Right atrium auricular region (tissue), 2 donors: Measurements from ENCODE around the gene GABBR2. TPM values are rescaled to one million over a fixed set of nuclear protein-coding genes. Genes with fewer than 3 reads are reported as not detected.

Experiments used
- DNase-seq: peaks from one replicate; pipeline ENCODE4 v3.0.0-alpha.2; 2019; ENCODE audit warnings: low spot score
- H3K27ac ChIP-seq, 2 donors: fragments of 200-600 bp; sonication (generic); 1 replicate in 1 of 2; 2 replicates in 1 of 2; pipeline ENCODE4 v1.5.1; 2016 to 2019
- H3K27me3 ChIP-seq, 2 donors: fragments of 200-600 bp; sonication (generic); one replicate each; pipeline versions ENCODE4 v1.5.1 to v1.6.0; 2017 to 2019
- H3K36me3 ChIP-seq: fragments of 200-600 bp; sonication (generic); one replicate; pipeline ENCODE4 v1.5.1; 2016
- H3K4me1 ChIP-seq, 2 donors: fragments of 200-600 bp; sonication (generic); one replicate each; pipeline versions ENCODE4 v1.5.1 to v1.6.0; 2017 to 2019
- H3K4me3 ChIP-seq, 2 donors: fragments of 200-600 bp; sonication (generic); 1 replicate in 1 of 2; 2 replicates in 1 of 2; pipeline ENCODE4 v1.5.1; 2017 to 2019; ENCODE audit warnings: mild to moderate bottlenecking in 1 of 2, moderate library complexity in 1 of 2
- H3K9me3 ChIP-seq, 2 donors: fragments of 200-600 bp; sonication (generic); one replicate each; pipeline ENCODE4 v1.5.1; 2019
- total RNA-seq, 2 donors: library from RNA; depleted of rRNA; stranded (reverse); fragments of >200 nt; gene quantifications; one replicate each; pipeline ENCODE4 v1.1.0, GENCODE V29; 2016
- TF ChIP-seq, protein P1 (sequence below), 2 donors: fragments of 200-600 bp; sonication (generic); IDR thresholded peaks; one replicate each; pipeline ENCODE4 v1.5.1; 2019; ENCODE audit warnings: antibody characterized with exemption in 2 of 2

The GABBR2 gene
- total RNA-seq, 2 donors from 2014 or later = 0.22 TPM; not detected in 1

DNA sequence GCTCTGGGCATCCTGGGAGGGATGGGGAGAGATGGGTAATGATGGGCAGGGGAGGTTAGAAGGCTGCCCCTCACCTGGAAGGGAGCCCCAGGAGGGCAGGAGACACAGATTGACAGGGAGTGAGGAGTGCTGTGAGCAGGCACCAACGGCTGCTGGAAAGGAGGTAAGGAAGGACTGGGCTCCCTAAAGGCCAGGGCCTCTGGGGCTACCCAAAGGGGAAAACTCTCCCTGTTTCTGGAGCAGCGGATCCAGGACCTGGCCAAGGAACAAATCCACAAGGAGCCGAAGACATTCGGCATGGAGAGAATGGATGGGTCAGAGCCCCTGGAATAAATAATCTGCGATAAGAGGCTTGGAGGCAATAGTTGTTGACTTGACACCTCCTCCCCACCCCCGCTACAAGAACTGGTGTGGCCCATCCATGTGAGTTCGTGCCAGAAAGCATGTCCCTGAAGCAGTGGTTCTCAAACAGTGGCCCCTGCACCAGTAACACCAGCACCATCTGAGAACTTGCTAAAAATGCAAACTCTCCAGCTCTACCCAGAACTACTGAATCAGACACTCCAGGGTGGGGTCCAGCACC is 208.3 kb downstream of the GABBR2 start:
- H3K4me3 ChIP-seq = no peak overlapping the region
- H3K4me1 ChIP-seq = no peaks in the 10 kb centered on the region
- H3K36me3 ChIP-seq = no peaks in the 10 kb centered on the region
- no peaks in the 10 kb centered on the region for H3K27me3 ChIP-seq
- DNase-seq = no peak
- TF ChIP-seq, protein P1, sequence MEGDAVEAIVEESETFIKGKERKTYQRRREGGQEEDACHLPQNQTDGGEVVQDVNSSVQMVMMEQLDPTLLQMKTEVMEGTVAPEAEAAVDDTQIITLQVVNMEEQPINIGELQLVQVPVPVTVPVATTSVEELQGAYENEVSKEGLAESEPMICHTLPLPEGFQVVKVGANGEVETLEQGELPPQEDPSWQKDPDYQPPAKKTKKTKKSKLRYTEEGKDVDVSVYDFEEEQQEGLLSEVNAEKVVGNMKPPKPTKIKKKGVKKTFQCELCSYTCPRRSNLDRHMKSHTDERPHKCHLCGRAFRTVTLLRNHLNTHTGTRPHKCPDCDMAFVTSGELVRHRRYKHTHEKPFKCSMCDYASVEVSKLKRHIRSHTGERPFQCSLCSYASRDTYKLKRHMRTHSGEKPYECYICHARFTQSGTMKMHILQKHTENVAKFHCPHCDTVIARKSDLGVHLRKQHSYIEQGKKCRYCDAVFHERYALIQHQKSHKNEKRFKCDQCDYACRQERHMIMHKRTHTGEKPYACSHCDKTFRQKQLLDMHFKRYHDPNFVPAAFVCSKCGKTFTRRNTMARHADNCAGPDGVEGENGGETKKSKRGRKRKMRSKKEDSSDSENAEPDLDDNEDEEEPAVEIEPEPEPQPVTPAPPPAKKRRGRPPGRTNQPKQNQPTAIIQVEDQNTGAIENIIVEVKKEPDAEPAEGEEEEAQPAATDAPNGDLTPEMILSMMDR (IDR thresholded peaks at IDR 0.05) = no peak
- H3K27ac ChIP-seq = no peak overlapping the region
- no peaks in the 10 kb centered on the region for H3K9me3 ChIP-seq

DNA sequence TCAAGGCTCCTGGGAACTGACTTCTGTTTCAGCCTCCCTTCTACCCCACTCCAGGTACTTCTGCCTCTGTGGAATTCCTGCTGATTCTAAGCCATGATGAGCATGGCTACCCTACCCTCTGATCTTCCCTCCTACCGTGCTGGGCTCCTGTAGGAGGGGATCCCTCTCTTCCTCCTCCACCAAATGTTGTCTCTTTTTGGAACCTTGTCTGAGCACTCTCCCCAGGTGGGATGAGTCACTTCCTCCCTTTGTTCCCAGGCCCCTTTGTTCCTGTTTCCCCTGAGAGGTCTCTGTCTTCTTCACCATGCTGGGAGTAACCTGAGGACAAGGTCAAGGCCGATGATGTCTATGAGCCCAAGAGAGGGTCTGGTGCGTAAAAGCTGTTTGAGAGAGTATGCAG is 213.2 kb downstream of the GABBR2 start:
- DNase-seq = no peak
- Histone ChIP-seq H3K36me3 (no peaks in the 10 kb centered on the region), H3K4me3 (no peak overlapping the region), H3K4me1 (no peaks in the 10 kb centered on the region), H3K27me3 (no peaks in the 10 kb centered on the region), H3K9me3 (no peaks in the 10 kb centered on the region), H3K27ac (no peak overlapping the region)
- TF ChIP-seq, protein P1 (IDR thresholded peaks at IDR 0.05) = no peak

DNA sequence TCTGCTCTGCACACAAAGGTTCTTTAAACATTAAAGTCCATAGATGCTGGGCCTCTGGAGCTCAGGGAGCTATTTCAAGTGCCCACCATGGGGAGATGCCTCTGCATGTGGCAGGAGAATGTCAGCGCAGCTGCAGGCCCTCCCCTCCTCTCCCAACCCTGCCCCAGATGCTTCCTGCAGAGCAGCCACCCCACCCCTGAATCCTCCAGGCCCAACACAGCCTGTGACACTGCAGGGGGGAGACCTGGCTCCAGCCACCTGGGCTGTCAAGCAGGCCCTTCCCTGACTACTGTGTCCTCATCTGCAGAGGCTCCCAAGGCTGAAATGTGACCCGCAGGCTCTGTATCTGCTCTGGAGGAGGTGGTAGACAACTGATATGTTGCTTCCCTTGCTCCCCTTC is 213.9 kb downstream of the GABBR2 start:
- Histone ChIP-seq H3K4me1 (no peaks in the 10 kb centered on the region), H3K4me3 (no peak overlapping the region), H3K9me3 (no peaks in the 10 kb centered on the region), H3K27ac (no peak overlapping the region), H3K27me3 (no peaks in the 10 kb centered on the region), H3K36me3 (no peaks in the 10 kb centered on the region)
- TF ChIP-seq, protein P1 (IDR thresholded peaks at IDR 0.05) = no peak
- DNase-seq = no peak

DNA sequence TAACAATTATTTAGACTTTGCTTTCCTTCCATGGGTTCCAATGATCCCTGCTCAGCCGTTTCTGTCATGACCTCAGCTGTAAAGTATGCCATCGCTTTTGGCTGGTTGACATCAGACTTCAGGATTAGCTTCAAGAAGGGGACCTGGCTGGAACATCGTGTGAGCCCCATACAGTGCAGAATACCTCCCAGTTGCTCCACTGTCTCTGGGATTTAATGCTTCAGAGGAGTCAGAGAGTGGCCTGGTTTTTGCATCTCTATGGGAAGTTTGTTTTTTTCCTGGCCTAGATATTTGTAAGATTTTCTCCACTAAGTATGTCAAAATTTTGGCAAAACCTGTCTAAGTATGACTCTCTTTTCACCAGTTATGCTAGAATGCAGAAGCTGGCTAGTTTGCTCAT is 216.9 kb downstream of the GABBR2 start:
- Histone ChIP-seq H3K27ac (peak overlapping the region in 1 of 2 donors; percentile 43), H3K9me3 (no peaks in the 10 kb centered on the region), H3K4me1 (no peaks in the 10 kb centered on the region), H3K36me3 (no peaks in the 10 kb centered on the region), H3K27me3 (no peaks in the 10 kb centered on the region), H3K4me3 (no peak overlapping the region)
- no peak for DNase-seq
- TF ChIP-seq, protein P1 (IDR thresholded peaks at IDR 0.05) = no peak

DNA sequence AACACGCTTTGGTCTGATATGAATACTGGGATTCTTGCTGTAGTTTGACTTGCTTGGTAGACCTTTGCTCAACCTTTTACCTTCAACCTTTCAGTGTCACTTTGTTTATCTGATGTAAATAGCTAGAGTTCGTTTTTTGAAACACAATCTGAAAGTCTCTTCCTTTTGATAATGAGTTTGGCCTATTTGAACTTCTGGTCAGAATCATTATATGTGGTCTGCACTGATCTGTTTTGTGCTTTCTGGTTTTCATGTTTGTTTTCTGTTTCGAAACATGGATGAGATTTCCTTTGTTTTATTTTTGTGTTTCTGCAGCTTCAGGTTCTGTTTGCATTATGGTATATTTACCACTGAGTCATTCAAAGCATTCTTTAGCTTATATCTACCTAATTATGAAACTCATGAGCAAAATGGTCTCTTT is 217.5 kb downstream of the GABBR2 start:
- Histone ChIP-seq H3K36me3 (no peaks in the 10 kb centered on the region), H3K27ac (no peak overlapping the region), H3K4me3 (no peak overlapping the region), H3K4me1 (no peaks in the 10 kb centered on the region), H3K9me3 (no peaks in the 10 kb centered on the region), H3K27me3 (no peaks in the 10 kb centered on the region)
- TF ChIP-seq, protein P1 (IDR thresholded peaks at IDR 0.05) = no peak
- DNase-seq = no peak
